ENCODE results near the gene OAS2.

OAS2 gene

DNA sequence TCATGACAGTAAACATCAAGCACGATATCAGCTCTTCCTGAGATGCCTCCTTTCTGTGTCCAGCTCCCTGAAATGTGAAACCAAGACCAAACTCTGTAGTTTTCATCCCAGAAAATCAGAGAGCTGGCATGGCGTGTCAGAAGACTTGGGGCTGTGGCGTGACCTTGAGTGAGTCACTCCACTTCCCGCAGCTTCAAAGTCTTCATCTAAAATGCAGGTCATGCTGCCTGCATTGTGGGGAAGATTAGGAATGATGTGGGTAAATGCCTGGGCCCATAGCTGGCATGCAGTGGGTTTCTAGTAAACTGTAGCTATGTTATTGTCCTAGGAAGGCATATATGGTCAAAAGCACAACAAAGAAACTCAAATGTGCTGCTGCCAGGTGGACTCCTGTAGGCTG, 28.8 kb downstream of the OAS2 start:
- TF ChIP-seq YY1 (IDR thresholded peaks at IDR 0.05; ENCODE audit: low read depth) (no peak), EGR1 (IDR thresholded peaks at IDR 0.05) (no peak), CREB1 (IDR thresholded peaks at IDR 0.05; ENCODE audit: low read depth) (no peak), RAD21 (IDR thresholded peaks at IDR 0.05; ENCODE audit: low read depth) (no peak), TEAD4 (IDR thresholded peaks at IDR 0.05) (no peak), FOXM1 (IDR thresholded peaks at IDR 0.05; ENCODE audit: borderline replicate concordance, low read depth) (no peak), TAF1 (IDR thresholded peaks at IDR 0.05; ENCODE audit: low read depth) (no peak), CEBPB (IDR thresholded peaks at IDR 0.05) (no peak), EP300 (IDR thresholded peaks at IDR 0.05; ENCODE audit: borderline replicate concordance) (no peak), ZBTB7A (IDR thresholded peaks at IDR 0.05; ENCODE audit: low read depth) (no peak)
- TF ChIP-seq, protein P1, sequence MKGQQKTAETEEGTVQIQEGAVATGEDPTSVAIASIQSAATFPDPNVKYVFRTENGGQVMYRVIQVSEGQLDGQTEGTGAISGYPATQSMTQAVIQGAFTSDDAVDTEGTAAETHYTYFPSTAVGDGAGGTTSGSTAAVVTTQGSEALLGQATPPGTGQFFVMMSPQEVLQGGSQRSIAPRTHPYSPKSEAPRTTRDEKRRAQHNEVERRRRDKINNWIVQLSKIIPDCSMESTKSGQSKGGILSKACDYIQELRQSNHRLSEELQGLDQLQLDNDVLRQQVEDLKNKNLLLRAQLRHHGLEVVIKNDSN (IDR thresholded peaks at IDR 0.05): no peak
- TF ChIP-seq, protein P2, sequence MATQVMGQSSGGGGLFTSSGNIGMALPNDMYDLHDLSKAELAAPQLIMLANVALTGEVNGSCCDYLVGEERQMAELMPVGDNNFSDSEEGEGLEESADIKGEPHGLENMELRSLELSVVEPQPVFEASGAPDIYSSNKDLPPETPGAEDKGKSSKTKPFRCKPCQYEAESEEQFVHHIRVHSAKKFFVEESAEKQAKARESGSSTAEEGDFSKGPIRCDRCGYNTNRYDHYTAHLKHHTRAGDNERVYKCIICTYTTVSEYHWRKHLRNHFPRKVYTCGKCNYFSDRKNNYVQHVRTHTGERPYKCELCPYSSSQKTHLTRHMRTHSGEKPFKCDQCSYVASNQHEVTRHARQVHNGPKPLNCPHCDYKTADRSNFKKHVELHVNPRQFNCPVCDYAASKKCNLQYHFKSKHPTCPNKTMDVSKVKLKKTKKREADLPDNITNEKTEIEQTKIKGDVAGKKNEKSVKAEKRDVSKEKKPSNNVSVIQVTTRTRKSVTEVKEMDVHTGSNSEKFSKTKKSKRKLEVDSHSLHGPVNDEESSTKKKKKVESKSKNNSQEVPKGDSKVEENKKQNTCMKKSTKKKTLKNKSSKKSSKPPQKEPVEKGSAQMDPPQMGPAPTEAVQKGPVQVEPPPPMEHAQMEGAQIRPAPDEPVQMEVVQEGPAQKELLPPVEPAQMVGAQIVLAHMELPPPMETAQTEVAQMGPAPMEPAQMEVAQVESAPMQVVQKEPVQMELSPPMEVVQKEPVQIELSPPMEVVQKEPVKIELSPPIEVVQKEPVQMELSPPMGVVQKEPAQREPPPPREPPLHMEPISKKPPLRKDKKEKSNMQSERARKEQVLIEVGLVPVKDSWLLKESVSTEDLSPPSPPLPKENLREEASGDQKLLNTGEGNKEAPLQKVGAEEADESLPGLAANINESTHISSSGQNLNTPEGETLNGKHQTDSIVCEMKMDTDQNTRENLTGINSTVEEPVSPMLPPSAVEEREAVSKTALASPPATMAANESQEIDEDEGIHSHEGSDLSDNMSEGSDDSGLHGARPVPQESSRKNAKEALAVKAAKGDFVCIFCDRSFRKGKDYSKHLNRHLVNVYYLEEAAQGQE (IDR thresholded peaks at IDR 0.05; ENCODE audit: low read depth): no peak
- TF ChIP-seq, protein P3, sequence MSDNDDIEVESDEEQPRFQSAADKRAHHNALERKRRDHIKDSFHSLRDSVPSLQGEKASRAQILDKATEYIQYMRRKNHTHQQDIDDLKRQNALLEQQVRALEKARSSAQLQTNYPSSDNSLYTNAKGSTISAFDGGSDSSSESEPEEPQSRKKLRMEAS (IDR thresholded peaks at IDR 0.05): no peak

DNA sequence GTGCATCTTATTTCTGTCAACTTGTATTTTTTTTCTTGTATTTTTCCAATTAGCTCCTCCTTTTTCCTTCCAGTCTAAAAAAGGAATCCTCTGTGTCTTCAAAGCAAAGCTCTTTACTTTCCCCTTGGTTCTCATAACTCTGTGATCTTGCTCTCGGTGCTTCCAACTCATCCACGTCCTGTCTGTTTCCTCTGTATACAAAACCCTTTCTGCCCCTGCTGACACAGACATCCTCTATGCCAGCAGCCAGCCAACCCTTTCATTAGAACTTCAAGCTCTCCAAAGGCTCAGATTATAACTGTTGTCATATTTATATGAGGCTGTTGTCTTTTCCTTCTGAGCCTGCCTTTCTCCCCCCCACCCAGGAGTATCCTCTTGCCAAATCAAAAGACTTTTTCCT, 32.4 kb downstream of the OAS2 start:
- TF ChIP-seq TAF1 (IDR thresholded peaks at IDR 0.05; ENCODE audit: low read depth): no peak

DNA sequence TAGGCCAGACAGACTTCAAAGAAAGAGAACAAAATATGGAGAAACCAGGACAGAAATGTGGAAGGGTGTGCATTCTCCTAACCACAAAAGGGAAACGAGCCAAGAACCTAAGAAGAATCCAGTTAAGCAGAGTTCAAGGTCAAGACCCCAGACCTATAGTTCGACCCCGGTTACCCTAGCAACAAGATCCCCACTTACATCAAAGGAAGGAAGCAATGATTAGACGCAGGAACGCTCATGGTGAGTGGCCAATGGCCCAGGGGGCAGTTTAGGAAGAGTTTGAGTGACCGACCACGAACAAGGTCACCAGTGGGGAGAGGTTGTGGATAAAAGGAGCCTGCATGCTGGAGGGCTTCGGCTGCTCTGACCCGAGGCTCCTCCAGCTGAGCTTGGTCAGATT, 36.2 kb downstream of the OAS2 start:
- TF ChIP-seq CEBPB (IDR thresholded peaks at IDR 0.05): no peak
- TF ChIP-seq, protein P1 (IDR thresholded peaks at IDR 0.05): no peak
- no peak for TF ChIP-seq TEAD4 (IDR thresholded peaks at IDR 0.05)
- TF ChIP-seq YY1 (IDR thresholded peaks at IDR 0.05; ENCODE audit: low read depth): no peak
- TF ChIP-seq NFIC (IDR thresholded peaks at IDR 0.05): no peak
- no peak for TF ChIP-seq TCF12 (IDR thresholded peaks at IDR 0.05; ENCODE audit: low read depth)
- TF ChIP-seq, protein P3 (IDR thresholded peaks at IDR 0.05): no peak
- no peak for TF ChIP-seq EP300 (IDR thresholded peaks at IDR 0.05; ENCODE audit: borderline replicate concordance)
- TF ChIP-seq RAD21 (IDR thresholded peaks at IDR 0.05; ENCODE audit: low read depth): no peak
- TF ChIP-seq, protein P2 (IDR thresholded peaks at IDR 0.05; ENCODE audit: low read depth): no peak
- TF ChIP-seq ZBTB7A (IDR thresholded peaks at IDR 0.05; ENCODE audit: low read depth): no peak
- TF ChIP-seq CREB1 (IDR thresholded peaks at IDR 0.05; ENCODE audit: low read depth): no peak
- no peak for TF ChIP-seq EGR1 (IDR thresholded peaks at IDR 0.05)
- no peak for TF ChIP-seq FOXM1 (IDR thresholded peaks at IDR 0.05; ENCODE audit: borderline replicate concordance, low read depth)
- TF ChIP-seq TAF1 (IDR thresholded peaks at IDR 0.05; ENCODE audit: low read depth): no peak

DNA sequence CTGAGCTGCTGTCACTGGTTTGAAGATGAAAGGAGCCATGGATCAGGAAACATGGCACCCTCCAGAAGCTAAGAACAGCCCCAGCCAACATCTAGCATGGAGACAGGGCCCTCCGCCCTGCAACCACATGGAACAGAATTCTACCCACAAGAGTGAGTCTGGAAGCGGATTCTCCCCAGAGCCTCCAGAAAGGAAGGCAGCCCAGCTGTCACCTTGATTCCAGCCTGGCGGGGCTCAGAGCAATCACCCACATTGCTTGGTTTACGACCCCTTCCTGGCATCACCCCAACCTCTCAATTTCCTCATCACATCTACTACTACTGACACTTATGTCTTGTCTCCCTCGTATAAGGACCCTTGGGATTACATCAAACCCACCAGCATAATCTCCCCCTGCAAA, 38.5 kb downstream of the OAS2 start:
- TF ChIP-seq CEBPB (IDR thresholded peaks at IDR 0.05) (no peak), TEAD4 (IDR thresholded peaks at IDR 0.05) (no peak), YY1 (IDR thresholded peaks at IDR 0.05; ENCODE audit: low read depth) (no peak), EGR1 (IDR thresholded peaks at IDR 0.05) (no peak), RAD21 (IDR thresholded peaks at IDR 0.05; ENCODE audit: low read depth) (no peak), CREB1 (IDR thresholded peaks at IDR 0.05; ENCODE audit: low read depth) (no peak), EP300 (IDR thresholded peaks at IDR 0.05; ENCODE audit: borderline replicate concordance) (no peak), FOXM1 (IDR thresholded peaks at IDR 0.05; ENCODE audit: borderline replicate concordance, low read depth) (no peak), TCF12 (IDR thresholded peaks at IDR 0.05; ENCODE audit: low read depth) (no peak), TAF1 (IDR thresholded peaks at IDR 0.05; ENCODE audit: low read depth) (no peak), ZBTB7A (IDR thresholded peaks at IDR 0.05; ENCODE audit: low read depth) (no peak), NFIC (IDR thresholded peaks at IDR 0.05) (no peak)
- TF ChIP-seq, protein P2 (IDR thresholded peaks at IDR 0.05; ENCODE audit: low read depth): no peak
- TF ChIP-seq, protein P1 (IDR thresholded peaks at IDR 0.05): no peak
- TF ChIP-seq, protein P3 (IDR thresholded peaks at IDR 0.05): no peak
